ENCODE measurements around the gene CCR3. TPM values are rescaled to one million over a fixed set of nuclear protein-coding genes. Genes with fewer than 3 reads are reported as not detected.

CCR3 gene
- not detected for total RNA-seq (ENCODE audit: unreplicated experiment)
- long read RNA-seq, result 0 reads

- no peaks in the 10 kb centered on the region for H3K27me3 Mint-ChIP-seq (ENCODE audit: unreplicated experiment)
- no peak for TF ChIP-seq CTCF (IDR thresholded peaks at IDR 0.05; ENCODE audit: unreplicated experiment)
- DNase-seq (ENCODE audit: low spot score), result no peak
- no peaks in the 10 kb centered on the region for H3K9me3 Mint-ChIP-seq (ENCODE audit: unreplicated experiment)
- H3K36me3 Mint-ChIP-seq (ENCODE audit: low read depth, unreplicated experiment), result no peaks in the 10 kb centered on the region
- no peak within 1 kb of the TSS for H3K4me3 Mint-ChIP-seq (ENCODE audit: unreplicated experiment)
- H3K4me1 Mint-ChIP-seq (ENCODE audit: unreplicated experiment), result peaks cover 10% of the 10 kb centered on the region
- no peak within 1 kb of the TSS for H3K27ac Mint-ChIP-seq (ENCODE audit: unreplicated experiment)
These were observed at the start of gene CCR3 for GRCh38 chr3:46242120-46242519. Gene CCR3 (plus strand): TSS chr3:46242460. CDS start chr3:46265159, 22,699 bp downstream.

GRCh38 chr3:46192939-46193338 is 49.3 kb upstream of the CCR3 start:
- Mint-ChIP-seq H3K27ac (ENCODE audit: unreplicated experiment) (no peak overlapping the region), H3K27me3 (ENCODE audit: unreplicated experiment) (peaks cover 2% of the 10 kb centered on the region)
- no peak for TF ChIP-seq CTCF (IDR thresholded peaks at IDR 0.05; ENCODE audit: unreplicated experiment)

GRCh38 chr3:46193436-46193835 is 48.8 kb upstream of the CCR3 start:
- Mint-ChIP-seq H3K27ac (ENCODE audit: unreplicated experiment) (no peak overlapping the region), H3K27me3 (ENCODE audit: unreplicated experiment) (no peaks in the 10 kb centered on the region), H3K4me3 (ENCODE audit: unreplicated experiment) (no peak overlapping the region), H3K9me3 (ENCODE audit: unreplicated experiment) (no peaks in the 10 kb centered on the region), H3K36me3 (ENCODE audit: low read depth, unreplicated experiment) (peaks cover 4% of the 10 kb centered on the region), H3K4me1 (ENCODE audit: unreplicated experiment) (no peaks in the 10 kb centered on the region)
- no peak for DNase-seq (ENCODE audit: low spot score)
- TF ChIP-seq CTCF (IDR thresholded peaks at IDR 0.05; ENCODE audit: unreplicated experiment), result no peak

More at GRCh38 chr3:46192939-46193338, 49.3 kb upstream of the CCR3 start:
- Mint-ChIP-seq H3K9me3 (ENCODE audit: unreplicated experiment) (no peaks in the 10 kb centered on the region), H3K4me1 (ENCODE audit: unreplicated experiment) (no peaks in the 10 kb centered on the region), H3K36me3 (ENCODE audit: low read depth, unreplicated experiment) (peaks cover 4% of the 10 kb centered on the region), H3K4me3 (ENCODE audit: unreplicated experiment) (no peak overlapping the region)
- no peak for DNase-seq (ENCODE audit: low spot score)

- Mint-ChIP-seq H3K27me3 (ENCODE audit: unreplicated experiment) (no peaks in the 10 kb centered on the region), H3K4me3 (ENCODE audit: unreplicated experiment) (no peak overlapping the region), H3K27ac (ENCODE audit: unreplicated experiment) (no peak overlapping the region), H3K36me3 (ENCODE audit: low read depth, unreplicated experiment) (peaks cover 4% of the 10 kb centered on the region), H3K9me3 (ENCODE audit: unreplicated experiment) (no peaks in the 10 kb centered on the region), H3K4me1 (ENCODE audit: unreplicated experiment) (no peaks in the 10 kb centered on the region)
- TF ChIP-seq CTCF (IDR thresholded peaks at IDR 0.05; ENCODE audit: unreplicated experiment), result no peak
- DNase-seq (ENCODE audit: low spot score), result no peak
These were observed 47.2 kb upstream of the CCR3 start for GRCh38 chr3:46194868-46195553.

- Mint-ChIP-seq H3K9me3 (ENCODE audit: unreplicated experiment) (no peaks in the 10 kb centered on the region), H3K4me3 (ENCODE audit: unreplicated experiment) (no peak overlapping the region), H3K27me3 (ENCODE audit: unreplicated experiment) (no peaks in the 10 kb centered on the region), H3K27ac (ENCODE audit: unreplicated experiment) (no peak overlapping the region), H3K36me3 (ENCODE audit: low read depth, unreplicated experiment) (peaks cover 4% of the 10 kb centered on the region), H3K4me1 (ENCODE audit: unreplicated experiment) (no peaks in the 10 kb centered on the region)
- DNase-seq (ENCODE audit: low spot score), result no peak
- TF ChIP-seq CTCF (IDR thresholded peaks at IDR 0.05; ENCODE audit: unreplicated experiment), result no peak
These were observed 45.9 kb upstream of the CCR3 start for GRCh38 chr3:46196261-46196957.
